Stimulated activated CD4-positive, alpha-beta T cell treated with anti-CD3 and anti-CD28 coated beads, TNF-alpha, amount 100 ng/mL, for 48 hours (primary cell): ENCODE data around the gene LSG1.

Source experiments
- DNase-seq, 3 donors: peaks; one replicate each; pipeline ENCODE4 v3.0.0-alpha.2; 2020; ENCODE audit warnings: low read depth in 3 of 3

Gene LSG1

GRCh38 chr3:194686816-194687637 lies 15.0 kb upstream of the LSG1 start:
- DNase-seq: no peak

DNA sequence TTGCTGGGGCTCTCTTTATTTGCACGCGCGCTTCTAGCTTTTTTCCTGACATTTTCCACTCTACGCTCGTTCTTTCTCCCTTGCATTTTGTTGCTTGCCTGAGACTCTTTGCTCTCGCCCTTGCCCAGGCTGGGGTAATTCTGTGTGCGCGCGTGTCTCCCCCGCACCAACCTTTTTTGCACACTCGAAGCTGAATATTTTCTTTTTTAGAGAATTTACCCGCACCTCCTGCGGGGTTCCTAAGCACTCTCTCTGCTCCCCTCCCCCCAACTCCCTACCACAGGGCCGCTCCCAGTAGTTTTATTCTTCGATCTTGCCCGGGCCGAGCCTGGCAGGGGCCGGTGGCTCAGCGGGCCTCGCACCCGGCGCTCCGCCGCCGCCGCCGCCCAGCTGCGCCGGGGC lies 14.4 kb upstream of the LSG1 start:
- no peak for DNase-seq

DNA sequence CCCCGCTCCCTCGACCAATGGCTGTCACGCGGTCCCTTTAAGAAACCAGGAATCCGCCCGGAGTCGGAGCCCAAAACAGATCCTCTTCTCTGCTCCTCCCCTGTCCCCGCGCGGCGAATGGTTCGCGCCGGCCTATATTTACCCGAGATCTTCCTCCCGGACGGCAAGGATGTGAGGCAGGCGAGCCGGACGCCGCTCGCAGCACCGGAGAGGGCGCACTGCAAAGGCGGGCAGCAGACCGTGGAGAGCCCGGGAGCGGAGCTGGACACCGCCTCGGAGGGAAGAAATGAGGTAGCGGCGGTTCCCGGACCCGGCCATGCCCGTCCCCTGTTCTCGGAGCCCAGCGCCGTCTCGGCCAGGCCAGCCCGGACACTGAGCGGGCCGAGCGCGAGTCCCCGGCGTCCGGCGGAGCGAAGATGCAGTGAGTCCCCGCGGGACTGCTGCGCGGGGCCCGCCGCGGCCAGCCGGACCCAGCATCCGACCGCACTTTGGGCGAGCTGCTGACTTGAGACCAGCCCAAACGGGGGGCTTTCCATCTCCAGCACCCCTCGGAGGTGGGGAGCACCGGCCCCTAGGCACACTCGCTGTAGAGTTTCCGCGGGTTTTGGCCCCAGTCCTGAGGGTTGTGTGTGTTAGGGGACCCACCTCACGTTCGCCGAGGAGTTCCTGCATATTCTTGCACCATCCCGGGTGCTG lies 13.9 kb upstream of the LSG1 start, which contains the start of gene FAM43A:
TSS of gene FAM43A (plus strand) at position 166 of the 696 bp plus-strand sequence. CDS start 944 bp downstream, outside the sequence.
- peak; percentile 64 to 72 (median 65) for DNase-seq

DNA sequence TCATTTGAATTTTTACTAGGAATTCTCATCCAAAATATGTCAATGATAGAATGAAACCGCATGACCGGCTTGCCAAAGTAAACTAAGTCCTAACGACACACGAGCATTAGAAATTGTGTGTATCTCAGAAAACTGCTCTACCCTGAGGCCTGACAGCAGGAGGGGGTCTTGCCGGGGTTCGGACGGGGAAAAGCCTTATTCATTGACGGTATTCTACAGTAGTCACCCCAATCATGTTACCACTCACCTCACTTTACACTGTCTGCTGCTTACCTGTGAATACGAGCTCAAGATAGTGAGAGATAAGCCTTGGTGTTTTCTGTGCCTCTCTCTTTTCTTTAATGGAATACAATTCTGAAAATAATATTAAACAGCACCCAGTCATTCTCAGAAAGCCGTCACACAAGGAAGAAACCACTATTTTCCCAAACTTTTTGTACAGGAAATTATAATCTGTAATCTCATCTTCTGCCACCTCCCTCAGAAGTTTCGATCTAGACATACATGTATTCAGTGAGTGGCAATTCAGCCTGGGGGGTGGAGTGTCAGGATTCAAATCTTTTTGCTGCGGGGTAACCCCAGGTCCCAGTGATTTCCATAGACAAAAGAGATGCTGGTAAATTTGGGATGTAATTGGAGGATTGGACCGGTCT lies 13.2 kb upstream of the LSG1 start:
- peak in 1 of 3 donors; percentile 42 for DNase-seq

GRCh38 chr3:194683380-194683779 lies 11.4 kb upstream of the LSG1 start:
- no peak for DNase-seq

DNA sequence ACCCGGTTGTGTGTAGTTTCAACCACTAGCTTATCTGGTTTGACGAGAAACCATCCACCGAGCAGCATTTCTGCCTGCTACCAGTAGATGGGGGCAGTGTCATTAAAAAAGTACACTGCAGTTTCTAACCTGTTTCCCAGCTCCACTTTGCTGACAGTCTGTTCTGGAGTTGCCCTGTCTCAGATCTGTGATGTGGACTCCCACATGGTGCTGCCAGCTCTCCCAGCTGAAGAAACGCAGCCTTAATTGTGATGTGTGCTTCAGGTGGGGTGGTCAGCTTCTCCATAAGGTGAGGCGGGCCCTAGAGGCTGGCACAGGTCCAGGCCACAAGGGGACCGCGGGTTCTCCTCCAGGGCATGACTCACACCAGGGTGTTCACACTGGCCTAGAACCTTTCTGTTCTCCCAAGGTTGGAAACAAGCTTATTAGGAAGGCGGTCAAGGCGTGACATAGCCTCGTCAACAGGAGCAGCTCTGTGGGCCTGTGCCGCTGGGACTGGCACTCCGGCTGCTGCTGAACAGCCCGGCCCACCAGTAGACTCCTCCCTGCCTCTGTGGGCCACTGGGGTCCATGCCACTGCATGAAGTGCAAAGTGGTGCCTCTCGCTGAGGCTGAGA lies 10.8 kb upstream of the LSG1 start:
- DNase-seq: peak in 1 of 3 donors; percentile 60

DNA sequence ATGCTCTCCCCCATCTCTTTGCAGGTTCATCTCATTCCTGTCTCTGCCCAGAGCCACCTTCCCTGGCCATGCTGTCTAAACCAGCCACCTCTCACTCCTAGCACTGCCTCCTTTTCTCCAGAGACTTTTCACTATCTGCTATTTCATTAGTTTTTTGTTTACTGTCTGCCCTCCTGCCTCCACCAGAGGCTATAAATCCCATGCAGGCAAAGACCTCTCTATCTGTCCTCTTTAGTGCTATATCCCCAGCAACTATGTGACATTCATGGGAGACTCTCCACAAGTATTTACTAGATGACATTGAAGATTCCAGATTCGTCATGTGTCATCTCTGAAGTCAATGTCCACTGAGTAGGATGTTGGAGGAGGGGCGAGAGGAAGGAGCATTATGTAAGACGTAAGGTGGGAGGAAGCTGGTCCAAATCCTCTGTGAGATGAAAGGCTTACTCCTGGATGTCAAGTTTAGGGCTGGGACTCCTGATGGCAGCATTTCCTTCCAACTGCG lies 10.2 kb upstream of the LSG1 start:
- DNase-seq: no peak

DNA sequence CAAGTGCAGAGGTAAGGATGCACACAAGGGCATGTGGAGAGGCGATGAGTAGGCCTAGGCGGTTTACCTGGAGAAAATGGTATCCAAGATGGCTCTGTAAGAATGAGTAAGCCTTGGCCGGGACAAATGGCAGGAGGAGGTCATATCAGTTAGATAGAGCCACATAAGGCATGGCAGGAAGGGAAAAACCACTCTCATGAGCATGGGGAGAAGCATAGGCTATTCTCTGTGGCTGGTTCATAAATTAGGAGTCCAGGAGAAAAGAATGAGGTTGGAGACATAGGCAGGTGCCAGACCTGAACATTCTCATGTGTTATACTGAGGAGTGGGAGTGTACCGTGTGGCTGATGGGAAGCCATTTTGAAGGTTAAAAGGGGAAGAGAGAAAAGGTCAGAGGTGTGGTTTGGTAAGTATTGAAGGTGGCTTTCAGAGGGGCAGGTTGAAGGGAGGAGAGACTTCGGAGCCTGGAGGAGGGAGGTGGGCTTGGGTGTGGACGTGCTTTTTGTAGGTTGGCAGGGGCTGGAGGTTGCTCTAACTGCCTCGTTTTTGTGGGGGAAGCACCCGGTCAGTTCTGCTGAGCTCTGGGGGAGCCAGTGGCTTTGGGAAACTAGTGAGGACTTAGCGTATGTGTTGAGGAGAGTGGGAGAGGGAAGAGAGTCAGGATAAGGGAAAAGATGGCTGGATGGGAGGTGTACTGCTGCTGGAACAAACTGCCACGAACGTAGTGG lies 9.1 kb upstream of the LSG1 start:
- DNase-seq: no peak

DNA sequence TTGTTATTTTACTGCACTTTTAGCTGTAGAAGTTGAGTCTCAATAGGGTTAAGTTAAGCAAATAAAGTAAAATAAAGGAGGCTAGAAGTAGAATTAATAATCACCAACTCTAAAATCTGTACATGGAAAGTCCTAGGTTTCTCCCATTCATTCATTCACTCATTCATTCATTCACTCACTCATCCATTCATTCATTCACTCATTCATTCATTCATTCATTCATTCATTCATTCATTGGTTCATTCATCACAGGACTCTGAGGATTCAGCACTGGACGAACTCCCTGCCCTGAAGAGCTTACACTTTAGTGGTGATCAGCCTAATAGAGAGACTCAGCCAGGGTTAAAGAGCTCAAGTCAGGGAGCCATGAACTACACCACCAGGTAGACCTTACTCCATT lies 4.5 kb upstream of the LSG1 start:
- DNase-seq: no peak

- no peak for DNase-seq
Measured at GRCh38 chr3:194675680-194676079, 3.7 kb upstream of the LSG1 start.

- DNase-seq: peak; percentile 51 to 68 (median 55)
Measured at GRCh38 chr3:194675081-194675640, 3.2 kb upstream of the LSG1 start.

DNA sequence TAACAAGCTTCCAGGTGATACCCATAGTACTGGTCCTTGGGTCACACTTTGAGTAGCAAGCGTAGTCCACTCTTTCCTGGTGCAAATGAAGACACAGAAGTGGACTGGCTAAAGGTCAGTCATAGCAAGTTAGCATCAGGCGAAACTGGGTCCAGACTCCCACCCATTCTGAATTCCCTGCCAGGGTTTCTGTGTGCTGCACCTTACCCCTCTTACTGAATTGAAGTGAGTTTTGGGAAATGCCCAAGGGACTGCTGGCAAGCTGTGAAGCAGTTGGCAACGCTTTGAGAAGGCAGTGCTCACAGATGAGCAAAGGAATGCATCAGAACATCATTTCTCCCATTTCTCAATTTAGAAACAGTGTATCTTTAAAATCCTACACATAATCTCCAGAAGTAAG lies 1.8 kb upstream of the LSG1 start:
- no peak for DNase-seq

DNA sequence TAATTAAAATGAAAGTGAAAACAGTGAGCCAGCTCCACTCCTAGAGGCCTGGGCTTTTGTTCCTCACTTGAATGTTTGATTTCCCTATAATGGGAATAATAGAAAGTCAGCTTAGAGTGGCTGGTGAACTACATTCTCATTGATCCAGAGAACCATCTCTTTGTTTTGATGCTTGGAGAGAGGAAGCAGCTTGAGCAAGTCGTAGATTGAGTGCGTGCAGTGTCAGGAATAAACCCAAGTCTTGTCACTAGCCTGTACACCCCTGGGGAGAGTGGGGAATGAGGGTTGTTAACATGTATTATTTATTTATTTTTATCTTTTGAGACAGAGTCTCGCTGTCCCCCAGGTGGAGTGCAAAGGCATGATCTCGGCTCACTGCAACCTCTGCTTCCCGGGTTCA lies 885 bp upstream of the LSG1 start:
- DNase-seq: no peak

- DNase-seq: no peak
Measured at GRCh38 chr3:194671511-194671899, 486 bp downstream of the LSG1 start.

- no peak for DNase-seq
Measured at GRCh38 chr3:194667363-194667762, 4.6 kb downstream of the LSG1 start.

GRCh38 chr3:194664857-194665256 lies 7.1 kb downstream of the LSG1 start:
- no peak for DNase-seq

- DNase-seq: no peak
Measured at GRCh38 chr3:194661946-194662345, 10.0 kb downstream of the LSG1 start.

DNA sequence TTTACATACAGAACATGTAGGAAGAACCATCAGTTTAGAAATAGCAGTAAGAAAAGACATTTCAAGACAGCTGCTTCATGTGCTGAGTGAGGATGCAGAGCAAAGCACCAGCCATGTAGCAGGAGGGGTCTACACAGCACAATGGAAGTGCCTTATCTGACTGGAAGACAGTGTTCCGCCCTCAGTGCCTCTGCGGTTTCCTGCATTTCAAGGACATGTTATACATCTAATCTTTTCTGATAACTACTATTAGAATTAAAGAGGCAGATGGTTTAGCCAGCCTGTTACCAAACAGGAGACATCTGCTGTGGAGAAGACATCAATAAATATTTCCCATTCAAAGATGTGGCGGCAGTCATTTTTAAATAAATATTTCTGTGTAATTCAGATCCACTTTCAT lies 10.6 kb downstream of the LSG1 start:
- DNase-seq: no peak

DNA sequence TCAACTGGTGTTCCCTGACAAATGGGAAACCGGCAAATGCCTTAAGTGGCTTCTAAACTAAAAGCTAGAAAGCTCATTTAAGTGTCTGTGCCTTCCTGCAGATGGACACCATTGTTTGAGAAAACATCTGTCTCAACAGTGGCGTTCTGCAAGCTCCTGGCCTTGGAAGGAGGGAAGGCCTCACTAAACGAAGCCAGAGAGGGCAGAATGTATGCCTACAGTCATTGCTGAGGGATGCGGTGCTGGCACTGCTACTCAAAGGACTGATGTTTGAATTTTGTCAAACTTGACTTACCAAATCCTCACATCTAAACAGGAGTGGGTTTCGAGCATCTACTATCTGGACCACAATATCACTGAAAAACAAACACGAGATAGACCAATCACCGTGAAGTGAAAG lies 12.2 kb downstream of the LSG1 start:
- no peak for DNase-seq

- no peak for DNase-seq
Measured at GRCh38 chr3:194658477-194659242, 13.3 kb downstream of the LSG1 start.
